Esophagus (tissue), 2 donors: ENCODE results near the gene CD82. TPM values are rescaled to one million over a fixed set of nuclear protein-coding genes. Genes with fewer than 3 reads are reported as not detected.

Experiments used
- H3K27ac ChIP-seq, 2 donors: one replicate each; pipeline ENCODE4 v1.5.1; 2013; ENCODE audit warnings: low read depth in 2 of 2, mild to moderate bottlenecking in 2 of 2, inconsistent platforms in 1 of 2, low read length in 1 of 2, moderate library complexity in 1 of 2
- H3K27me3 ChIP-seq, 2 donors: one replicate each; pipeline ENCODE4 v1.6.1; 2013; ENCODE audit warnings: low read length in 2 of 2, control low read depth in 1 of 2, mild to moderate bottlenecking in 1 of 2; ENCODE audit not compliant: insufficient read depth in 2 of 2, control insufficient read depth in 1 of 2
- H3K36me3 ChIP-seq, 2 donors: one replicate each; pipeline ENCODE4 v1.6.1; 2013; ENCODE audit warnings: low read length in 1 of 2; ENCODE audit not compliant: control insufficient read depth in 2 of 2, insufficient read depth in 2 of 2
- H3K4me1 ChIP-seq, 2 donors: one replicate each; pipeline ENCODE4 v1.6.1; 2013; ENCODE audit warnings: low read length in 1 of 2; ENCODE audit not compliant: control insufficient read depth in 2 of 2, insufficient read depth in 2 of 2
- H3K4me3 ChIP-seq, 2 donors: one replicate each; pipeline ENCODE4 v1.5.1; 2013; ENCODE audit warnings: low read length in 2 of 2, mild to moderate bottlenecking in 2 of 2, low read depth in 1 of 2, moderate library complexity in 1 of 2
- H3K9me3 ChIP-seq, 2 donors: one replicate each; pipeline ENCODE4 v1.6.1; 2013; ENCODE audit warnings: mild to moderate bottlenecking in 2 of 2, low read depth in 1 of 2, low read length in 1 of 2, moderate library complexity in 1 of 2; ENCODE audit not compliant: control insufficient read depth in 2 of 2, insufficient read depth in 1 of 2
- WGBS, 2 donors: extraction: QIAGEN DNeasy Blood & Tissue Kit; methylation state at CpG; one replicate each; pipeline ENCODE4 v1.1.7; 2013; 5-methylcytosine and 5-hydroxymethylcytosine counted together
- polyA plus RNA-seq, 2 donors: library from polyadenylated mRNA; stranded (reverse); fragments of 200-250 nt; gene quantifications; one replicate each; pipeline ENCODE4 v1.2.3, GENCODE V29; 2013
- donor health status: healthy with polysubstance abuse.
- donor health status: Bipolar disorder and iron deficiency.

CD82 gene
- polyA plus RNA-seq, 2 donors: 123 to 266 TPM

DNA sequence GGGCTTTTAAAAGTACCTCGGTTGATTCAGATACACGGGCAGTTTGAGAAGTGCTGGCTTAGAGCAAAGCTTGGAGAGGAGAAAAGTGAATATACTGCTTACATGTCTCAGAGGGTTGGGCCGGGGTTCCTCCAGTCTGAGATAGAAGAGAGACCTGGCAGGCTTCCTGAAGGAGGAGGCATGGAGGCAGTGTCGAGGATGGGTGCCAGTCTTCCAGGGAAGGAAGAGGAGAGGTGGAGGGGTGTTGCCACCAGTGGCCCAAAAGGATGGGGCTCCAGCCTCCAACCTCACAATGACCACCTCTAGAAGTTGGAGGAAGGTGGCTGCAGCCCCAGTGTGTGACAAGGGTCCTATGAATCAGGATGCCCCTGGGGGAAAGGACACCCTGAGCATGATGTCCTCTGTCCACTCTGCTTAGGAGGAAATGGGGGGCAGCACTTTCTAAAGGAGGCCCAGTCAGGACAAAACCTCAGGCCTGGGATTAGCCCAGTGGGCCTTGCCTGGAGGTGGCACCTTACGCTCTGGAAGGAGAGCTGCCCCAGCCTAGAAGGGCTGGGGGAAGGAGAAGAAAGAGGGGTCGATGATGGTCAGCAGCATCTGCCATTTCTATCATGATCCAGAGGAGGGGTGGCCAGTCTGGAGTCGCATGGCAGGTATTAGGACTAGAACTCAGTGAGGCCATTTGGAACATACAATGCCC is 65.2 kb downstream of the CD82 start:
- Histone ChIP-seq H3K36me3 (no peaks in the 10 kb centered on the region), H3K27me3 (no peaks in the 10 kb centered on the region), H3K27ac (no peak overlapping the region), H3K4me1 (peaks cover 0 to 4% of the 10 kb centered on the region in 2 donors), H3K9me3 (no peaks in the 10 kb centered on the region), H3K4me3 (no peak overlapping the region)
- 87 to 90% methylated on average over 7 of the region's 7 CpGs for WGBS, 2 donors

DNA sequence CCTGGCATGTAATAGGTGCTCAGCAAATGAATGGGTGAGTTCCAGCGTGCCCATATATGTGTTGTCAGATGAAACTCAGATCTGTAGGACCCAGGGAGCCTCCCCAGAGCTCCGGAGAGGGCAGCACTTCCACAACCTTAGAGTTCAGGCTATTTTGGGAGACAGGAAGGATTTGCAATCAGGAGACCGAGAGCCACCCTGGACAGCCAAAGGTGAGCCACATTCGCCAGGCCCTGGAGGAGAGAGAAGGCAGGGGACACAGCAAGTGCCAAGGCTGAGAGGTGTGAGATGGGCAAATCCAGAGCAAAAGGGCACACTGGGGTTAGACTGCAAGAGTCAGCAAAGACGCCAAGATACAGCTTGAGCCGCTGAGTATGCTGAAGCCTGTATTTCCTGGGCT is 66.4 kb downstream of the CD82 start:
- no peak overlapping the region for H3K27ac ChIP-seq
- 78 to 81% methylated on average over 6 of the region's 6 CpGs for WGBS, 2 donors
- no peaks in the 10 kb centered on the region for H3K36me3 ChIP-seq
- peaks cover 0 to 4% of the 10 kb centered on the region in 2 donors for H3K4me1 ChIP-seq
- no peaks in the 10 kb centered on the region for H3K27me3 ChIP-seq
- H3K9me3 ChIP-seq: no peaks in the 10 kb centered on the region
- no peak overlapping the region for H3K4me3 ChIP-seq

DNA sequence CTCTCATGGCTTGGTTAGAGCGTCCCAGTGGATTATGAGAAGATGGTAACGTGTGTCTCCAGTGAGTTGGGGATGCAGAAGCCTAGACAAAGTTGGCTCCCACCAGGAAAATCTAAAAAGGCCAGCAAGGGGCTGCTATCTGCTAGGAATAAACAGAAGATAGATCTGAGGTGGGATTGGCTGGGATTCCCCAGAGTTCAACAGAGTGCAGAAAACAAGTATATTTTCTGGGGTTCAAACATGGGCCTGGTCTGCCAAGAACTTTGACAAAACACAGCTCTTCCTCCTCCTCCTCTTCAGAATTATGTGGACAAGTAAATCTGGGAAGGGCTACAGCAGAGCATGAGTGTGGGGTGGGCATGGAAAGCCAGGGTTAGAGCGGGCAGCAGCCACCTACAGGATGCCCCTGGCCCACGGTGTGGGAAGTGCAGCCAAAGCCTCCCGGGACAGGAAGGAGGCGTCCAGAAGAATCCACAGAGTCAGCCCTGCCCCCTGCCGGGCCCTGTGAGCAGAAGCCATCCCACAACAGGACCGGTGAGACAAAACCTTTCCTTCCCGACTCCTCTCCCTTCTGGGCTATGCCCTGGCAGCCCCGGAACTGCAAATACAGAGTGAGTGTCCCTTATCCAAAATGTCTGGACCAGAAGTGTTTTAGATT is 67.1 kb downstream of the CD82 start:
- no peak overlapping the region for H3K27ac ChIP-seq
- H3K9me3 ChIP-seq: no peaks in the 10 kb centered on the region
- H3K4me3 ChIP-seq: no peak overlapping the region
- WGBS, 2 donors: 46 to 48% methylated on average over 10 of the region's 10 CpGs
- H3K4me1 ChIP-seq: peaks cover 0 to 4% of the 10 kb centered on the region in 2 donors
- H3K36me3 ChIP-seq: no peaks in the 10 kb centered on the region
- no peaks in the 10 kb centered on the region for H3K27me3 ChIP-seq

DNA sequence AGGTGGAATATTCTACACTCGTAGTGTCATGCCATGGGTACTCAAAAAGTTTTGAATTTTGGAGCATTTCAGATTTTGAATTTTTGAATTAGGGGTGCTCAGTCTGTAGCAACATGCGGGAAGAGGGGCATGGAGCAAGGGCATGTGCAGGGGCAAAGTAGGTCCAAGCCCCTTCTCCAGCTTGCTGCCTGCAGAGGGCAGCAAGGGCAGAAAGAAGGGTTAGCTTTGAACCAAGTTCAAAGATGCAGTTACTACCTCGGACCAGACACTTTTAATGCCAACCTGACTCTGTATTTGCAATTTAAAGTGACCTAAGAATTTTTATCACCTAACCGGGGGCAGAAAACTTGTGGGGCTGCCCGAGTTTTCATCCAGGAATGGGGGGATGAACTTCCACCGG is 68.2 kb downstream of the CD82 start:
- Histone ChIP-seq H3K27ac (no peak overlapping the region), H3K9me3 (no peaks in the 10 kb centered on the region), H3K4me1 (peaks cover 0 to 4% of the 10 kb centered on the region in 2 donors), H3K36me3 (no peaks in the 10 kb centered on the region), H3K27me3 (no peaks in the 10 kb centered on the region), H3K4me3 (no peak overlapping the region)
- 59 to 67% methylated on average over 6 of the region's 6 CpGs for WGBS, 2 donors

DNA sequence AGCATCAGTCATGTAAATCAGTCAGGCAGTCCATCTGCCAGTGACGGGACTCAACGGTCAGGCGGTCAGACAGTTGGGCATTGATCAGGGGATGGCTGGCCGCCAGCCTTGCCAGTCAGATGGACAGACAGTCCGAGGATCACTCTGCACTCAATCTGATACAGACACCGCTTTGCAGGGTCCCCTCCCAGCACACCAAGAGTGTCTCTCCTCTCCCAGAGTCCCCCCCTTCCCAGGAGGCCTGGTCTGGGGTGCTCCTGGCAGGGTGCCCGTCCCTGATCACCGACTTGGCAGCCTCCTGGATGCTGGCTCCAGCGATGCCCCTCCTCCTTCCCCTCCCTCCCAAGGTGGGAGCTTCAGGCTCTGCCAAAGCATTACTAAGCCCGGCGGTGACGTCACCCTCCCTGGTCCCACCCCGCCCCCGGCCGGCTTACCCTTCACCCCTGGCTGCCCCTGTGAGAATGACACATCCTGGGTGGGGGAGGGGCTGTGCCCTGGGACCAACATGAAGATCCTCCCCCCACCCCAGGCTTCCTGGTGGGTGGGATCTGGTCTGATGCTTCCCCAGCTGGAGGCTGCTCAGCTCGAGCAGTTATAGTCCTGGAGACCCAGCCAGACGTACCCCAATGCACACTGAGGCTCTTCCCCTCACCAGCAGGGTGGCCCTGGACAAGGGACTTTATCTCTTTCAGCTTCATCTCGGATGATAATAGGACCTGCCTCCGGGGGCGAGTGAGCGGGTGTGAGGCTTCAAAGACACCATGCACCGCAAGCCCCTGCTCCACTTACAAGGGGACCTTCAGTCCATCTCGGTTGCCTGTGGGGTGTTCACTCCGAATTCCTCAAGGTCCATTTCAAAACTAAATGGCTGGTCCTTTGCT is 69.2 kb downstream of the CD82 start:
- H3K27me3 ChIP-seq: no peaks in the 10 kb centered on the region
- no peak overlapping the region for H3K27ac ChIP-seq
- WGBS, 2 donors: 29% methylated on average over 24 of the region's 24 CpGs
- peaks cover 0 to 4% of the 10 kb centered on the region in 2 donors for H3K4me1 ChIP-seq
- no peak overlapping the region for H3K4me3 ChIP-seq
- H3K36me3 ChIP-seq: no peaks in the 10 kb centered on the region
- H3K9me3 ChIP-seq: no peaks in the 10 kb centered on the region

DNA sequence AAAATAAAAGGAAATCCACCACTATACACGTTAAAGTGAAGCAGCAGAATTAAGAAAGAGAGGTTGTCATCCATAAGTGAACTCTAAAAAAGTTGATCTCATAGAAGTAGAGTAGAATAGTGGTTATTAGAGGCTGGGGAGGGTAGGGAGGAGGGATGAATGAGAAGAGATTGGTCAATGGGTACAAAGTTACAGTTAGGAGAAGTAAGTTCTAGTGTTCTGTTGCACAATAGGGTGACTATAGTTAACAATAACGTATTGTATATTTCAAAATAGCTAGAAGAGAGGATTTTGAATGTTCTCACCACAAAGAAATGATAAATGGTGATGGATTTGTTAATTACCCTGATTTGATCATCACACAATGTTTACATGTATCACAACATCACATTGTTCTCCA is 72.0 kb downstream of the CD82 start:
- Histone ChIP-seq H3K4me1 (peaks cover 0 to 4% of the 10 kb centered on the region in 2 donors), H3K27ac (no peak overlapping the region), H3K4me3 (no peak overlapping the region), H3K27me3 (no peaks in the 10 kb centered on the region), H3K9me3 (no peaks in the 10 kb centered on the region), H3K36me3 (no peaks in the 10 kb centered on the region)
- 40 to 49% methylated on average over 2 of the region's 2 CpGs for WGBS, 2 donors

DNA sequence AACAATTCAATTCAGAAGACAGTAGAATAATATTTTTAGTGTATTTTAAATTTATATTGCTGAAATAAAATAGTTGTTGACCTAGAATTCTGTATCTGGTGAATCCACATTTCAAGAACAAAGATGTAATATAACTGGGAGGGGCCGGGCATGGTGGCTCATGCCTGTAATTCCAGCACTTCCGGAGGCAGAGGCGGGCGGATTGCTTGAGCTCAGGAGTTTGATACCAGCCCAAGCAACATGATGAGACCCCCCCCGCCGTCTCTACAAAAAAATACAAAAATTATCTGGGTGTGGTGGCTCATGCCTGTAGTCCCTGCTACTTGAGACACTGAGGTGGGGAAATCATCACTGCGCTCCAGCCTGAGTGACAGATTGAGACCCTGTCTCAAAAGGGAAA is 72.6 kb downstream of the CD82 start:
- Histone ChIP-seq H3K27me3 (no peaks in the 10 kb centered on the region), H3K4me1 (peaks cover 0 to 4% of the 10 kb centered on the region in 2 donors), H3K4me3 (no peak overlapping the region), H3K36me3 (no peaks in the 10 kb centered on the region), H3K27ac (no peak overlapping the region), H3K9me3 (no peaks in the 10 kb centered on the region)
- WGBS, 2 donors: 44 to 56% methylated on average over 7 of the region's 7 CpGs

DNA sequence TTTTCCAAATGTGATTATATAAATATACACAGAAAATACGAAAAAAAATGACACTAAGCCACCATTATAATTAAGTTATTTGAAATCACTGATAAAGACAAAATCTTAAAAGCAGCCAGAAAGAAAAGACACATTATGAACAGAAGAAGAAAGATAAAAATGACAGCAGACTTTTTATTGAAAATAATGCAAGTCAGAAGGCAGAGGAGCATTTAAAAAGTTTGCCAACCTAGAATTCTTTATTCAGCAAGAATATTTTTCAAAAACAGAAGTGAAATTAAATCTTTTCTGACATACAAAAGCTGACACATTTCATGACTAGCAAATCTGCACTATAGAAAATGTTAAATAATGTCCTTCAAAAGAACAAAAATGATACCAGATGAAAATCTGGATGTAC is 77.8 kb downstream of the CD82 start:
- Histone ChIP-seq H3K9me3 (no peaks in the 10 kb centered on the region), H3K4me3 (no peak overlapping the region)
- 67 to 75% methylated on average over 1 of the region's 1 CpG for WGBS, 2 donors

DNA sequence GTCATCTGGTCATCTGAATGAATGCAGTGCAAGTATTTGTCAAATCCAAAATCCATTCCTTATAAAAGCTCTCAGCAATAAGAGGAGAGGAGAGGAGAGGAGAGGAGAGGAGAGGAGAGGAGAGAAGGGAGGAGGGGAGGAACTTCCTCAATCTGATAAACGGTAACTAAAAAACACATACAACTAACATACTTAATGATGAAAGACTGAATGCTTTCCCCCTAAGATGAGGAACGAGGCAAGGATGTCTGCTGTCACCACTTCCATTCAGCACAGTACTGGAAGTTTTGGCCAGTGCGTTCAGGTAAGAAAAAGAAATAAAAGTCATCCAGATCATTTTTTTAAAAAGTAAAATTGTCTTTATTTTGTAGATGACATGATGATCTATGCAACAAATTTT is 80.4 kb downstream of the CD82 start:
- H3K9me3 ChIP-seq: no peaks in the 10 kb centered on the region
- no peaks in the 10 kb centered on the region for H3K36me3 ChIP-seq
- no peak overlapping the region for H3K4me3 ChIP-seq
- no peaks in the 10 kb centered on the region for H3K27me3 ChIP-seq
- H3K4me1 ChIP-seq: no peaks in the 10 kb centered on the region
- WGBS, 2 donors: 58 to 68% methylated on average over 3 of the region's 3 CpGs
- no peak overlapping the region for H3K27ac ChIP-seq

More for the DNA sequence above, 77.8 kb downstream of the CD82 start:
- Histone ChIP-seq H3K27ac (no peak overlapping the region), H3K36me3 (no peaks in the 10 kb centered on the region), H3K4me1 (no peaks in the 10 kb centered on the region), H3K27me3 (no peaks in the 10 kb centered on the region)
